ENCODE measurements around the gene PTPRN2. TPM values are rescaled to one million over a fixed set of nuclear protein-coding genes. Genes with fewer than 3 reads are reported as not detected.

PTPRN2 gene
- 0.72 to 1.5 TPM (median 1.0 TPM) in 5 replicates for total RNA-seq (2022; extraction: Qiagen RNA extraction)

GRCh38 chr7:158587162-158588084 is at the start of gene PTPRN2:
TSS of gene PTPRN2 (minus strand) at chr7:158587823.

Other genes starting within 250 kb of the PTPRN2 start
- 31.4 to 41.6 TPM (median 39.5 TPM) in 5 replicates for gene NCAPG2, start 117.0 kb upstream of the PTPRN2 start, total RNA-seq (2022; extraction: Qiagen RNA extraction)
- 69.4 to 102 TPM (median 93.5 TPM) in 5 replicates for gene ESYT2, start 241.7 kb upstream of the PTPRN2 start, total RNA-seq (2022; extraction: Qiagen RNA extraction)

All from A549 treated with Mapracorat at 1 μM for 4 hours (cell line).